ENCODE measurements around the gene ZFAND3.
"Not testable (repeated sequence)": the region's sequence is repeated elsewhere in the genome, so short reads cannot be mapped to it uniquely, and the experiment has no call there.

The ZFAND3 gene

GRCh38 chr6:37866590-37867507, 47.3 kb downstream of the ZFAND3 start:
- no peak for DNase-seq

- no peak for DNase-seq
Measured at GRCh38 chr6:37867756-37868446, 48.4 kb downstream of the ZFAND3 start.

- no peak for DNase-seq
Measured at GRCh38 chr6:37868447-37868825, 48.9 kb downstream of the ZFAND3 start.

- DNase-seq: no peak
Measured at GRCh38 chr6:37871616-37872372, 52.3 kb downstream of the ZFAND3 start.

- no peak for DNase-seq
Measured at GRCh38 chr6:37872373-37872745, 52.8 kb downstream of the ZFAND3 start.

- no peak for DNase-seq
Measured at GRCh38 chr6:37874726-37875125, 55.2 kb downstream of the ZFAND3 start.

- DNase-seq: no peak
Measured at GRCh38 chr6:37875561-37876309, 56.2 kb downstream of the ZFAND3 start.

- DNase-seq: no peak
Measured at GRCh38 chr6:37876843-37877242, 57.3 kb downstream of the ZFAND3 start.

- no peak for DNase-seq
Measured at GRCh38 chr6:37877373-37878149, 58.0 kb downstream of the ZFAND3 start.

GRCh38 chr6:37878150-37878710, 58.7 kb downstream of the ZFAND3 start:
- DNase-seq: no peak

GRCh38 chr6:37880602-37881001, 61.1 kb downstream of the ZFAND3 start:
- not testable (repeated sequence) for DNase-seq

GRCh38 chr6:37882292-37882691, 62.8 kb downstream of the ZFAND3 start:
- DNase-seq: no peak

- DNase-seq: no peak
Measured at GRCh38 chr6:37882724-37883413, 63.3 kb downstream of the ZFAND3 start.

- DNase-seq: no peak
Measured at GRCh38 chr6:37884548-37884947, 65.0 kb downstream of the ZFAND3 start.

GRCh38 chr6:37889051-37889450, 69.5 kb downstream of the ZFAND3 start:
- no peak for DNase-seq

- DNase-seq: no peak
Measured at GRCh38 chr6:37889486-37889885, 70.0 kb downstream of the ZFAND3 start.

GRCh38 chr6:37891072-37891471, 71.5 kb downstream of the ZFAND3 start:
- no peak for DNase-seq

- no peak for DNase-seq
Measured at GRCh38 chr6:37893257-37893656, 73.7 kb downstream of the ZFAND3 start.

GRCh38 chr6:37893734-37894133, 74.2 kb downstream of the ZFAND3 start:
- not testable (repeated sequence) for DNase-seq

GRCh38 chr6:37894585-37894984, 75.1 kb downstream of the ZFAND3 start:
- no peak for DNase-seq

- DNase-seq: no peak
Measured at GRCh38 chr6:37897321-37897720, 77.8 kb downstream of the ZFAND3 start.

Measured in NCI-H1092 (cell line).